Measurements from ENCODE around the gene ERGIC1.

DNA sequence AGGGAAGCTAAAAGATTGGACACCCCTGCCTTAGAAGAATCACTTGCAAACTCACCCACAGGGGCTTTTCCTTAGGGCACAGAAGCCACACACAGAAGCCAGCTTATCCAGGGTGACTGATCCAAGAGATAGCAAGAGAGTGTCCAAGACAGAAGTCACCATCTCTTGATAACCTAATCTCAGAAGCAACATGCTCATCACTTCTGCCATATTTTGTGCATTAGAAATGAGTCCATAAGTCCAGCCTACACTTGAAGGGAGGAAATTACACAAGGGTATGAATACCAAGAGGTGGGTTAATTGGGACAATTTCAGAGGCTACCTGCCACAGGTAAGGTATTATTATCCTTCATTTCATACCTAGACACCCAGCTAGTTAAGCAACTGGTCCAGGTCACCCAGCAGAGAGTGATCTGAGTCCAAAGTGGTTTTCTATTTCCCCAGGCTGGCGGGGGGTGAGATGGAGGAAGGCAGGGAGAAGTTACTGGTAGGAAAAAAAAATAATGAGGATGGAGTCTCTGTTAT lies 3.7 kb upstream of the ERGIC1 start:
- TF ChIP-seq, protein P1, sequence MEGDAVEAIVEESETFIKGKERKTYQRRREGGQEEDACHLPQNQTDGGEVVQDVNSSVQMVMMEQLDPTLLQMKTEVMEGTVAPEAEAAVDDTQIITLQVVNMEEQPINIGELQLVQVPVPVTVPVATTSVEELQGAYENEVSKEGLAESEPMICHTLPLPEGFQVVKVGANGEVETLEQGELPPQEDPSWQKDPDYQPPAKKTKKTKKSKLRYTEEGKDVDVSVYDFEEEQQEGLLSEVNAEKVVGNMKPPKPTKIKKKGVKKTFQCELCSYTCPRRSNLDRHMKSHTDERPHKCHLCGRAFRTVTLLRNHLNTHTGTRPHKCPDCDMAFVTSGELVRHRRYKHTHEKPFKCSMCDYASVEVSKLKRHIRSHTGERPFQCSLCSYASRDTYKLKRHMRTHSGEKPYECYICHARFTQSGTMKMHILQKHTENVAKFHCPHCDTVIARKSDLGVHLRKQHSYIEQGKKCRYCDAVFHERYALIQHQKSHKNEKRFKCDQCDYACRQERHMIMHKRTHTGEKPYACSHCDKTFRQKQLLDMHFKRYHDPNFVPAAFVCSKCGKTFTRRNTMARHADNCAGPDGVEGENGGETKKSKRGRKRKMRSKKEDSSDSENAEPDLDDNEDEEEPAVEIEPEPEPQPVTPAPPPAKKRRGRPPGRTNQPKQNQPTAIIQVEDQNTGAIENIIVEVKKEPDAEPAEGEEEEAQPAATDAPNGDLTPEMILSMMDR (IDR thresholded peaks at IDR 0.05) = no peak
- no peak for TF ChIP-seq EP300 (IDR thresholded peaks at IDR 0.05)

All from gastroesophageal sphincter (tissue), 3 donors.